ENCODE results near the gene ALDOA. TPM values are rescaled to one million over a fixed set of nuclear protein-coding genes. Genes with fewer than 3 reads are reported as not detected.
"Not testable (repeated sequence)": the region's sequence is repeated elsewhere in the genome, so short reads cannot be mapped to it uniquely, and the experiment has no call there.

Gene ALDOA
- total RNA-seq, 3 donors from 2014 or later: 1,235 to 2,016 (median 1,778) TPM

DNA sequence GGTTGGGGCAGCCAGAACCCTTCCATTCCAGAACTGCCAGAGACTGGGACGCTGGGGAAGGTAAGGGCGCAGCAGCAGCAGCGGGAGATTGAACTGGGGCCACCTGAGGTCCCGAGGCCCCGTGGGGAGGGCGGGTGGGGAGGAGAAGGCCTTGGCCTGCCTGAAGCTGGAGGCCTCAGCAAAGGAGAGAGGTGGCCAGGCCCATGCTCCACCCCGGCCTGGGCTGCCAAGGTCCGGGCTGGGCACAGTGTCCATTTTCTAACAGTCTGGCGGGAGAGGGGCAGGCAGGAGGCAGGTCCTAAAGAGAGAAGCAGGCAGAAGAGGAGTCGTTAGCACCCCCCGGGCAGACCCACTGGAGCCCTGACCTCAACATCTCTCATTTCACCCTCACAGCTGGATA is 48.9 kb downstream of the ALDOA start:
- intact Hi-C loops (cut with DNase I, micrococcal nuclease): no loop called here
- ATAC-seq (no peak), DNase-seq (peak in 2 of 3 donors; percentile 21 to 44)
- H3K9me3 ChIP-seq: no peaks in the 10 kb centered on the region
- H3K4me3 ChIP-seq: no peak overlapping the region
- TF ChIP-seq, protein P1, sequence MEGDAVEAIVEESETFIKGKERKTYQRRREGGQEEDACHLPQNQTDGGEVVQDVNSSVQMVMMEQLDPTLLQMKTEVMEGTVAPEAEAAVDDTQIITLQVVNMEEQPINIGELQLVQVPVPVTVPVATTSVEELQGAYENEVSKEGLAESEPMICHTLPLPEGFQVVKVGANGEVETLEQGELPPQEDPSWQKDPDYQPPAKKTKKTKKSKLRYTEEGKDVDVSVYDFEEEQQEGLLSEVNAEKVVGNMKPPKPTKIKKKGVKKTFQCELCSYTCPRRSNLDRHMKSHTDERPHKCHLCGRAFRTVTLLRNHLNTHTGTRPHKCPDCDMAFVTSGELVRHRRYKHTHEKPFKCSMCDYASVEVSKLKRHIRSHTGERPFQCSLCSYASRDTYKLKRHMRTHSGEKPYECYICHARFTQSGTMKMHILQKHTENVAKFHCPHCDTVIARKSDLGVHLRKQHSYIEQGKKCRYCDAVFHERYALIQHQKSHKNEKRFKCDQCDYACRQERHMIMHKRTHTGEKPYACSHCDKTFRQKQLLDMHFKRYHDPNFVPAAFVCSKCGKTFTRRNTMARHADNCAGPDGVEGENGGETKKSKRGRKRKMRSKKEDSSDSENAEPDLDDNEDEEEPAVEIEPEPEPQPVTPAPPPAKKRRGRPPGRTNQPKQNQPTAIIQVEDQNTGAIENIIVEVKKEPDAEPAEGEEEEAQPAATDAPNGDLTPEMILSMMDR (IDR thresholded peaks at IDR 0.05): no peak
- no peaks in the 10 kb centered on the region for H3K36me3 ChIP-seq (ENCODE audit: low read depth)
- peaks cover 61% of the 10 kb centered on the region for H3K4me1 ChIP-seq (ENCODE audit: low read depth)

DNA sequence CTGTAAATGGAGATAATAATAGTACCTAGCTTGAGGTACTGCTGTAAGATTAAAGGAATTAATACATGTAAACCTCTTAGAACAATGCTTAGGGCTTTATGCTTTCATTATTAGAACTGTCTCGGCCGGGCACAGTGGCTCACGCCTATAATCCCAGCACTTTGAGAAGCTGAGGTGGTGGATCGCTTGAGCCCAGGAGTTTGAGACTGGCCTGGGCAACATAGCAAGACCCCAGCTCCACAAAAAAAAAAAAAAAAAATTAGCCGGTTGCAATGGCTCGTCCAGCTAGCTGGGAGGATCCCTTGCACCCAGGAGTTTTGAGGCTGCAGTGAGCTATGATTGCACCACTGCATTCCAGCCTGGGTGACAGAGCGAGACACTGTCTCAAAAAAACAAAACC is 49.3 kb downstream of the ALDOA start:
- intact Hi-C loops (cut with DNase I, micrococcal nuclease); DNase-seq; H3K36me3 ChIP-seq (ENCODE audit: low read depth); H3K9me3 ChIP-seq; ATAC-seq; H3K4me3 ChIP-seq: not testable (repeated sequence)
- H3K4me1 ChIP-seq (ENCODE audit: low read depth): peaks cover 65% of the 10 kb centered on the region

DNA sequence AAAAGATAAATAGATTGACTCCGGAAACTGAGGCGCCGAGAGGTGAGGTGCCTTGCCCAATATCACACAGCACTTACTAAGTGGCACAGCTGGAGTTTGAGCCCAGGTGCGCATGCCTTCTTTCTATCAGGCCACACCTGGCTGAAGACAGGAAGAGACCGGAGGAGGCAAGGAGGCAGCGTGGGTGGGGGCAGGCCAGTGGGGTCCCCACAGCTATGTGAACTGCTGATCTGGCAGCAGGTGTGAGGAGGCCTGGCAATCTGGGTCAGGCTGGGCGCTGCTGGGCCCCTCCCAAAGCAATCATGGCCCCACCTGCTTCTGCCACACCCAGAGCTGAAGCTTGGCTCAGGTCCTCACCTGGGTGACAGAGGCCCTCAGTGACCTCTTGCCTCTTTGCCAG is 49.7 kb downstream of the ALDOA start:
- TF ChIP-seq, protein P1 (IDR thresholded peaks at IDR 0.05): no peak
- intact Hi-C loops (cut with DNase I, micrococcal nuclease): no loop called here
- Histone ChIP-seq H3K4me1 (ENCODE audit: low read depth) (peaks cover 67% of the 10 kb centered on the region), H3K4me3 (no peak overlapping the region), H3K36me3 (ENCODE audit: low read depth) (no peaks in the 10 kb centered on the region), H3K9me3 (no peaks in the 10 kb centered on the region)
- ATAC-seq (peak; percentile 82), DNase-seq (peak; percentile 88 to 93 (median 90))

DNA sequence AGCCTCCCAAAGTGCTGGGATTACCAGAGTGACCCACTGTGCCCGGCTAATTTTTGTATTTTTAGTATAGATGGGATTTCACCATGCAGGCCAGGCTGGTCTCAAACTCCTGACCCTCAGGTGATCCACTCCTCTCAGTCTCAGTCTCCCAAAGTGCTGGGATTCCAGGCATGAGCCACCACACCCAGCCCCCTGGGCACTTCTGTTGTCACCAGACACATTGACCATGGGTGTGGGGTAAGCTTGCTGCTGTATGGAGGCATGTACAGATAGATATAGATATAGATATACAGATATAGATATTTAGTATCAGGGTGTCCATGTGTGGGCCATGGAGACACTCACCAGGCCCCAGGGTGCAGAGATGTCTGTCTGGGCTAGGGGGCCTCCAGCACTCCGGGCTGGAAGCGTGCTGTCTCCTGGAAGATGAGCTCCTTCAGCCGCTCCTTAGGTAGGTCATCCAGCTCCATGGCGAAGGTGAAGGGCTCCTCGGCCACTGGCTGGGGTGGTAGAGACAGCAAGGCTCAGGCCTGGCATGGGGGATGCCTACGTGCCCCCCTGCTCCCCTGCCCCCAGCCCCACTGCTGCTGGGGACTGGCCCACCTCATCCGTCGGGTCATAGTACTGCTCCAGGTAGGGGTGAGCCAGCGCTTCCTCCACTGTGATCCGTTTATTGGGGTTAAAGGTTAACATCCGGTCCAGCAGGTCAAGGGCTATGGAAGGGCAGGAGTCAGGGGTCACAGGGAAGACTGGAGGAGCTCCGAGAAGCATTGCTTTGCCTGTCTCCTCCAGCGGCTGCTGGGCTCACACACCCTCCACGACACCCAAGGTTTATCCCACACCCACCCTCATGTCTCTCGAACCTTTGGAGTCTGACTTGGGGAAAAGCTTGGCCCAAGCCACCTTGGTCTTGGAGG is 51.0 kb downstream of the ALDOA start:
- ATAC-seq: no peak
- intact Hi-C loops (cut with DNase I, micrococcal nuclease): no loop called here
- Histone ChIP-seq H3K36me3 (ENCODE audit: low read depth) (no peaks in the 10 kb centered on the region), H3K9me3 (no peaks in the 10 kb centered on the region), H3K4me3 (no peak overlapping the region), H3K4me1 (ENCODE audit: low read depth) (peaks cover 80% of the 10 kb centered on the region)
- TF ChIP-seq, protein P1 (IDR thresholded peaks at IDR 0.05): no peak
- DNase-seq: peak in 2 of 3 donors; percentile 19 to 40

DNA sequence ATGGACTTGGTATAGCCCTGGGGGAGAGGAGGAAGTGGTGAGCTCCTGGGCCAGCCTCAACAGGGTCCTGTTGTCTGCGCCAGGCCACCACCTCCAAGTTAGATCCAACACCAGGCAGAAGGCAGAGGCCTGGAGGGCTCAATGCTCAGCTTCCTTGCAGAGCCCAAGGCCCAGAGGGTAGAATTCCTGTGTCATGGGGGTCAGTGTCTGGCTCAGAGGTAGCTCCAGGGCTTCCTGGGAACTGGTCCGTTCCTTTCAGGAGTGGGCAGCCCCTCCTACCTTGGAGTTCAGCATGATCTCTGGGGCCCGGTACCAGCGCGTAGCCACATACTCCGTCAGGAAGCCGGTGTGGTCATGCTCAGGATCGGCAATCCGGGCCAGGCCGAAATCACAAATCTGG is 52.2 kb downstream of the ALDOA start:
- peaks cover 84% of the 10 kb centered on the region for H3K4me1 ChIP-seq (ENCODE audit: low read depth)
- no peak for ATAC-seq
- TF ChIP-seq, protein P1 (IDR thresholded peaks at IDR 0.05): no peak
- H3K9me3 ChIP-seq: no peaks in the 10 kb centered on the region
- DNase-seq: no peak
- no peaks in the 10 kb centered on the region for H3K36me3 ChIP-seq (ENCODE audit: low read depth)
- intact Hi-C loops (cut with DNase I, micrococcal nuclease): no loop called here
- H3K4me3 ChIP-seq: no peak overlapping the region

DNA sequence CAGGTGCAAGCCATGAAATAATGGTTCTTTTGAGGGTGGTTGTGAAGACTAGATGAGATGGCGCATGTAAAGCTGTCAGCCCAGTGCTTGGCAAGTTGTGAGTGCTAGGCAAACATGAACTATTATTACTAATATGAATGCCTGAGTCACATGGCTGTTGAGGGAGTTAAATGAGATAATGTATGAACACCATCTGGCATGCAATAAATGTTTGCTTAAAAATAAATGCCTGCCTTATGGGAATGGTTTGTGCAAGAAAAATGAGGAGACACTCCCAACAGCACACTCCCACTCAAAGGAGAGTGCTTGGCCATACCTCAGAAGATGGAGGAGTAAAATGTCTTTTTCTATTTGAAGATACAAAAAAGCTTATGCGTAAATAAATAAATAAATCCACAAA is 53.9 kb downstream of the ALDOA start:
- intact Hi-C loops (cut with DNase I, micrococcal nuclease): no loop called here
- peaks cover 78% of the 10 kb centered on the region for H3K4me1 ChIP-seq (ENCODE audit: low read depth)
- TF ChIP-seq, protein P1 (IDR thresholded peaks at IDR 0.05): no peak
- no peak for ATAC-seq
- DNase-seq: peak in 1 of 3 donors; percentile 17
- H3K9me3 ChIP-seq: no peaks in the 10 kb centered on the region
- no peaks in the 10 kb centered on the region for H3K36me3 ChIP-seq (ENCODE audit: low read depth)
- no peak overlapping the region for H3K4me3 ChIP-seq

All from mucosa of descending colon (tissue), 3 donors.